DND-41 (cell line): Measurements from ENCODE around the gene ERBB4.

Experiments
- ATAC-seq: fragments of 200-7000 bp; cut with Tn5 transposase; 3 replicates; pipeline ENCODE4 v1.9.1; 2021; ENCODE audit warnings: low read depth; ENCODE audit not compliant: insufficient read depth
- DNase-seq: peaks from one replicate; pipeline ENCODE4 v3.0.0-alpha.2; 2020
- H2AFZ ChIP-seq: 2 replicates; pipeline ENCODE4 v1.6.0; 2012; ENCODE audit warnings: low read depth, low read length
- H3K27ac ChIP-seq: 2 replicates; pipeline ENCODE4 v1.5.1; 2012; ENCODE audit warnings: low read length, inconsistent platforms
- H3K27me3 ChIP-seq: fragments of 200-600 bp; sonication (generic); 2 replicates; pipeline ENCODE4 v1.6.0; 2012; ENCODE audit warnings: low read length, mild to moderate bottlenecking, inconsistent platforms; ENCODE audit not compliant: insufficient read depth, poor library complexity
- H3K36me3 ChIP-seq: 2 replicates; pipeline ENCODE4 v1.5.1; 2012; ENCODE audit warnings: low read length, inconsistent platforms; ENCODE audit not compliant: insufficient read depth
- H3K4me1 ChIP-seq: 2 replicates; pipeline ENCODE4 v1.5.1; 2012; ENCODE audit warnings: mild to moderate bottlenecking, low read length; ENCODE audit not compliant: insufficient read depth
- H3K4me2 ChIP-seq: 2 replicates; pipeline ENCODE4 v1.6.0; 2012; ENCODE audit warnings: mild to moderate bottlenecking, moderate library complexity, low read length, inconsistent platforms; ENCODE audit not compliant: insufficient read depth
- H3K4me3 ChIP-seq, 2 experiments: fragments of 200-600 bp in 1 of 2; shearing (Covaris generic) in 1 of 2; 2 replicates each; pipeline ENCODE4 v1.5.1; 2012 to 2016; ENCODE audit warnings: inconsistent platforms in 2 of 2, low read length in 2 of 2, mild to moderate bottlenecking in 2 of 2, low read depth in 1 of 2, moderate library complexity in 1 of 2
- H3K79me2 ChIP-seq: 2 replicates; pipeline ENCODE4 v1.6.0; 2012; ENCODE audit warnings: low read length, inconsistent platforms; ENCODE audit not compliant: insufficient read depth
- H3K9ac ChIP-seq: 2 replicates; pipeline ENCODE4 v1.6.0; 2012; ENCODE audit warnings: low read depth, mild to moderate bottlenecking, inconsistent platforms, low read length, moderate library complexity
- H3K9me3 ChIP-seq: 2 replicates; pipeline ENCODE4 v1.5.1; 2012; ENCODE audit warnings: low read length, moderate library complexity, mild to moderate bottlenecking, inconsistent platforms; ENCODE audit not compliant: insufficient read depth, severe bottlenecking
- H4K20me1 ChIP-seq: 2 replicates; pipeline ENCODE4 v1.6.0; 2012; ENCODE audit warnings: low read length; ENCODE audit not compliant: insufficient read depth
- EZH2 ChIP-seq: IDR thresholded peaks from 3 replicates; pipeline ENCODE4 v1.6.1; 2012; ENCODE audit warnings: borderline replicate concordance, low read depth, mild to moderate bottlenecking, moderate library complexity, low read length, inconsistent platforms; ENCODE audit not compliant: severe bottlenecking
- TF ChIP-seq, protein P1 (sequence below): IDR thresholded peaks from 2 replicates; pipeline ENCODE4 v1.5.1; 2012; ENCODE audit warnings: borderline replicate concordance, low read length, moderate library complexity, mild to moderate bottlenecking; ENCODE audit not compliant: poor library complexity, severe bottlenecking; ENCODE audit errors: extremely low read depth

The ERBB4 gene

DNA sequence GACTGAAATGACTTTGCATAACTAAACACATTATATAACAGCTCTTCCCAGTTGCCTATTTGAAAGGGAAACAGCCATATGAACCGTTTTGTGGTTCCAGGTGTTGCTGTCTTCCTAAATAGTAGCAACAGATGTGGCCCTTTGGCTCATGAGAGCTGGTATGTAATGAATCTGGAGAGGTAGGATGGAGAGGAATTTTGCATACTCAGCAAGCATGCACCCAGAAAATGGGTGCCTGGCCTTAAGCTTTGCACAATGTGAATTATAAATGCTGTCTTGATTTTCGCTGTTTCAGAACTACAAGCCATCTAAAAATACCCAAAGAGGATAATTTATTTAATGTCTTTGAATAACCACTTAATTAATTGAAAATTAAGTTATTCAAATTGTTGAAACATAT is 15.6 kb upstream of the ERBB4 start:
- H3K9me3 ChIP-seq: no peaks in the 10 kb centered on the region
- no peak overlapping the region for H2AFZ ChIP-seq
- H4K20me1 ChIP-seq: no peaks in the 10 kb centered on the region
- H3K36me3 ChIP-seq: no peaks in the 10 kb centered on the region
- H3K4me2 ChIP-seq: no peak overlapping the region
- TF ChIP-seq, protein P1, sequence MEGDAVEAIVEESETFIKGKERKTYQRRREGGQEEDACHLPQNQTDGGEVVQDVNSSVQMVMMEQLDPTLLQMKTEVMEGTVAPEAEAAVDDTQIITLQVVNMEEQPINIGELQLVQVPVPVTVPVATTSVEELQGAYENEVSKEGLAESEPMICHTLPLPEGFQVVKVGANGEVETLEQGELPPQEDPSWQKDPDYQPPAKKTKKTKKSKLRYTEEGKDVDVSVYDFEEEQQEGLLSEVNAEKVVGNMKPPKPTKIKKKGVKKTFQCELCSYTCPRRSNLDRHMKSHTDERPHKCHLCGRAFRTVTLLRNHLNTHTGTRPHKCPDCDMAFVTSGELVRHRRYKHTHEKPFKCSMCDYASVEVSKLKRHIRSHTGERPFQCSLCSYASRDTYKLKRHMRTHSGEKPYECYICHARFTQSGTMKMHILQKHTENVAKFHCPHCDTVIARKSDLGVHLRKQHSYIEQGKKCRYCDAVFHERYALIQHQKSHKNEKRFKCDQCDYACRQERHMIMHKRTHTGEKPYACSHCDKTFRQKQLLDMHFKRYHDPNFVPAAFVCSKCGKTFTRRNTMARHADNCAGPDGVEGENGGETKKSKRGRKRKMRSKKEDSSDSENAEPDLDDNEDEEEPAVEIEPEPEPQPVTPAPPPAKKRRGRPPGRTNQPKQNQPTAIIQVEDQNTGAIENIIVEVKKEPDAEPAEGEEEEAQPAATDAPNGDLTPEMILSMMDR: no peak
- TF ChIP-seq EZH2: no peak
- no peak for DNase-seq
- H3K4me1 ChIP-seq: no peaks in the 10 kb centered on the region
- no peak overlapping the region for H3K4me3 ChIP-seq
- no peak overlapping the region for H3K9ac ChIP-seq
- ATAC-seq: no peak
- no peaks in the 10 kb centered on the region for H3K79me2 ChIP-seq
- H3K27me3 ChIP-seq: no peaks in the 10 kb centered on the region
- no peak overlapping the region for H3K27ac ChIP-seq

DNA sequence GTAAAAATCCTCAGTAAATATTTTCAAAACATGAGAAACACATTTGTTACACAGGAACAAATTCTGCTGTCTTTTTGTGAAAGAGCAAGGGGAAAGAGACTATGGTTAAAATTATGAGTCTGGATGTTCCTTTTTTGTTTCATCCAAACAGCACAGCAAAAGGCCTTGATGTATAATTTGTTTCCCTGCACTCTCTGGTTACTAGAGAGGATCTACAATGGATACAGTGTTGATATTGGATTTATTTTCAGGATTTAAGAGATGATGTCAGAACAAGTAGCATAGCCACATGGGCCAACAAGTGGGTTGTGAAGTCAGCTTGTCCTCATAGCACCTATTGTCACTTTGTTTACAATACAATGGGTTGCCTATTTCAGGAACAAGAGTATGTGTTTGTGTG is 11.3 kb upstream of the ERBB4 start:
- H3K4me3 ChIP-seq: no peak overlapping the region
- TF ChIP-seq EZH2: no peak
- TF ChIP-seq, protein P1: no peak
- H3K9ac ChIP-seq: no peak overlapping the region
- DNase-seq (no peak), ATAC-seq (no peak)
- no peaks in the 10 kb centered on the region for H4K20me1 ChIP-seq
- no peak overlapping the region for H3K4me2 ChIP-seq
- H3K27me3 ChIP-seq: no peaks in the 10 kb centered on the region
- no peaks in the 10 kb centered on the region for H3K9me3 ChIP-seq
- no peak overlapping the region for H2AFZ ChIP-seq
- no peaks in the 10 kb centered on the region for H3K36me3 ChIP-seq
- no peaks in the 10 kb centered on the region for H3K4me1 ChIP-seq
- H3K27ac ChIP-seq: no peak overlapping the region
- H3K79me2 ChIP-seq: no peaks in the 10 kb centered on the region

DNA sequence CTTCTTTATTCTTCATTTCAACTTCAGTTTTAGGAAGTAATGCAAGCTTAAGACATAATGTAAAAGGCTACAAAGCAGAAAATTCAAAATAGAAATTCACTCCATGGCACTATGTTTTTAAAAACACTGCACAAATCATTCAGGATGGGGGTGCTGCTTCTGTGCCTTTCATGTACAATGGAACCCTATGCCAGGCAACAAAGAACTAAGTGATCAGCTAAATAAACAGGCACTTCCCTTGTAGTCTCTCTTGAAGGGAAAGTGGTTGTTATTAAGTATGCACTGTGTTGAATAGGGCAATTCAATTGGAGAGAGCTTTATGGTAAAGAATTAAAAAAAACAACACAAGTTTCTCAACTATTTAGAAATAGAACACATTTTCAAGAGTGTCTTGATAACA is 10.9 kb upstream of the ERBB4 start:
- no peak overlapping the region for H3K4me3 ChIP-seq
- no peaks in the 10 kb centered on the region for H3K4me1 ChIP-seq
- H4K20me1 ChIP-seq: no peaks in the 10 kb centered on the region
- H3K9ac ChIP-seq: no peak overlapping the region
- no peak for DNase-seq
- no peaks in the 10 kb centered on the region for H3K36me3 ChIP-seq
- no peak overlapping the region for H3K27ac ChIP-seq
- ATAC-seq: no peak
- H3K27me3 ChIP-seq: no peaks in the 10 kb centered on the region
- no peaks in the 10 kb centered on the region for H3K9me3 ChIP-seq
- H2AFZ ChIP-seq: no peak overlapping the region
- H3K79me2 ChIP-seq: no peaks in the 10 kb centered on the region
- H3K4me2 ChIP-seq: no peak overlapping the region
- TF ChIP-seq EZH2: no peak
- TF ChIP-seq, protein P1: no peak

DNA sequence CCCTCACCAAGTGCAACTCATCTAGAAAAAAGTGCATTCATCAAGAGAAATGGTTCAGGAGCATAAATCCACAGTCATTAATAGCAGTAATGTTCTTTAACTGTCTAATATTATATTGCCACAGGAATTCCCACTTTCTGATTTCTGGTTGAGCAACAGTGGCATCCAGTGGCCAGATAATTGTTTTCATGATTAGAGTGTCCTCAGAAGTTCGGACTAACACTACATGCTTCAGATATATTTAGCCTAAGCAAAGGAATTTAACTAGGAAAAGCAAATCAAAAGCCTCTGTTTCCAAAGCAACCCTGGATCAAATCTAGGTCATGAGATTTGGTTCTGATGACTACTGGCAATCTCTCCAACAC is 9.8 kb upstream of the ERBB4 start:
- Histone ChIP-seq H4K20me1 (no peaks in the 10 kb centered on the region), H3K27ac (no peak overlapping the region), H3K4me1 (no peaks in the 10 kb centered on the region), H3K27me3 (peaks cover 3% of the 10 kb centered on the region), H3K9ac (no peak overlapping the region), H3K4me2 (no peak overlapping the region), H3K79me2 (no peaks in the 10 kb centered on the region), H3K36me3 (no peaks in the 10 kb centered on the region), H2AFZ (no peak overlapping the region), H3K9me3 (no peaks in the 10 kb centered on the region), H3K4me3 (no peak overlapping the region)
- TF ChIP-seq EZH2: no peak
- TF ChIP-seq, protein P1: peak; percentile 26
- no peak for ATAC-seq
- no peak for DNase-seq
